Nephron (organoid): Measurements from ENCODE around the gene TOR4A.

ENCODE experiments used
- H3K27ac Mint-ChIP-seq, 3 experiments: 2 replicates each; pipeline ENCODE4 v1.8.0; 2020; ENCODE audit warnings: mixed read lengths in 3 of 3, mild to moderate bottlenecking in 2 of 3, moderate library complexity in 1 of 3
- H3K27me3 Mint-ChIP-seq: 2 replicates; pipeline ENCODE4 v1.8.0; 2021; ENCODE audit warnings: low read depth, mild to moderate bottlenecking, moderate library complexity, mixed read lengths
- H3K36me3 Mint-ChIP-seq: 2 replicates; pipeline ENCODE4 v1.8.0; 2020; ENCODE audit warnings: low read depth, mixed read lengths
- H3K4me1 Mint-ChIP-seq: 2 replicates; pipeline ENCODE4 v1.8.0; 2020; ENCODE audit warnings: mixed read lengths
- H3K4me3 Mint-ChIP-seq, 3 experiments: 2 replicates each; pipeline ENCODE4 v1.8.0; 2020; ENCODE audit warnings: mild to moderate bottlenecking in 3 of 3, mixed read lengths in 3 of 3, moderate library complexity in 2 of 3
- H3K9me3 Mint-ChIP-seq: 2 replicates; pipeline ENCODE4 v1.8.0; 2020; ENCODE audit warnings: mixed read lengths
- CTCF ChIP-seq, 3 experiments: fragments of 200-600 bp; sonication (generic); IDR thresholded peaks; one replicate each; pipeline ENCODE4 v1.5.0; 2021; ENCODE audit warnings: antibody characterized with exemption in 3 of 3; ENCODE audit not compliant: unreplicated experiment in 3 of 3

TOR4A gene

GRCh38 chr9:137268538-137269201 lies 8.9 kb upstream of the TOR4A start:
- no peak for TF ChIP-seq CTCF (IDR thresholded peaks at IDR 0.05; ENCODE audit: unreplicated experiment in 3 of 3)
- H3K36me3 Mint-ChIP-seq = peaks cover 22% of the 10 kb centered on the region
- H3K27ac Mint-ChIP-seq = no peak overlapping the region
- H3K9me3 Mint-ChIP-seq = no peaks in the 10 kb centered on the region
- no peak overlapping the region for H3K4me3 Mint-ChIP-seq
- no peaks in the 10 kb centered on the region for H3K27me3 Mint-ChIP-seq
- no peaks in the 10 kb centered on the region for H3K4me1 Mint-ChIP-seq

- peaks cover 23% of the 10 kb centered on the region for H3K36me3 Mint-ChIP-seq
- TF ChIP-seq CTCF (IDR thresholded peaks at IDR 0.05; ENCODE audit: unreplicated experiment in 3 of 3) = no peak
- peaks cover under 1% of the 10 kb centered on the region for H3K4me1 Mint-ChIP-seq
Measured at GRCh38 chr9:137269231-137269772, 8.2 kb upstream of the TOR4A start.

GRCh38 chr9:137270929-137271695 lies 6.4 kb upstream of the TOR4A start:
- peaks cover 14% of the 10 kb centered on the region for H3K4me1 Mint-ChIP-seq
- no peaks in the 10 kb centered on the region for H3K9me3 Mint-ChIP-seq
- H3K27ac Mint-ChIP-seq = no peak overlapping the region
- TF ChIP-seq CTCF (IDR thresholded peaks at IDR 0.05; ENCODE audit: unreplicated experiment in 3 of 3) = no peak
- no peaks in the 10 kb centered on the region for H3K27me3 Mint-ChIP-seq
- peaks cover 23% of the 10 kb centered on the region for H3K36me3 Mint-ChIP-seq
- H3K4me3 Mint-ChIP-seq = no peak overlapping the region

More at GRCh38 chr9:137269231-137269772, 8.2 kb upstream of the TOR4A start:
- H3K27ac Mint-ChIP-seq = no peak overlapping the region
- H3K4me3 Mint-ChIP-seq = no peak overlapping the region
- no peaks in the 10 kb centered on the region for H3K9me3 Mint-ChIP-seq
- no peaks in the 10 kb centered on the region for H3K27me3 Mint-ChIP-seq

- peaks cover 23% of the 10 kb centered on the region for H3K36me3 Mint-ChIP-seq
- H3K4me3 Mint-ChIP-seq = no peak overlapping the region
- H3K27ac Mint-ChIP-seq = no peak overlapping the region
- no peaks in the 10 kb centered on the region for H3K9me3 Mint-ChIP-seq
- no peaks in the 10 kb centered on the region for H3K27me3 Mint-ChIP-seq
- peaks cover 15% of the 10 kb centered on the region for H3K4me1 Mint-ChIP-seq
- TF ChIP-seq CTCF (IDR thresholded peaks at IDR 0.05; ENCODE audit: unreplicated experiment in 3 of 3) = no peak
Measured at GRCh38 chr9:137271696-137272076, 5.8 kb upstream of the TOR4A start.

- no peaks in the 10 kb centered on the region for H3K27me3 Mint-ChIP-seq
- H3K27ac Mint-ChIP-seq = no peak overlapping the region
- no peaks in the 10 kb centered on the region for H3K9me3 Mint-ChIP-seq
- H3K36me3 Mint-ChIP-seq = peaks cover 22% of the 10 kb centered on the region
- TF ChIP-seq CTCF (IDR thresholded peaks at IDR 0.05; ENCODE audit: unreplicated experiment in 3 of 3) = no peak
- H3K4me1 Mint-ChIP-seq = peaks cover 21% of the 10 kb centered on the region
- no peak overlapping the region for H3K4me3 Mint-ChIP-seq
Measured at GRCh38 chr9:137272241-137273094, 5.1 kb upstream of the TOR4A start.
